Epithelial cell of esophagus (primary cell): Measurements from ENCODE around the gene NEDD1.

ENCODE experiments used
- DNase-seq: peaks from one replicate; pipeline ENCODE4 v3.0.0; 2010; ENCODE audit warnings: low read depth
- H3K4me3 ChIP-seq: 2 replicates; pipeline ENCODE4 v1.5.1; 2011; ENCODE audit warnings: mild to moderate bottlenecking, low read length, control low read depth
- TF ChIP-seq, protein P1 (sequence below): IDR thresholded peaks from 2 replicates; pipeline ENCODE4 v1.5.1; 2011; ENCODE audit warnings: low read depth, mild to moderate bottlenecking, low read length, control low read depth, inconsistent platforms; ENCODE audit not compliant: insufficient read depth; ENCODE audit errors: missing control alignments

NEDD1 gene

DNA sequence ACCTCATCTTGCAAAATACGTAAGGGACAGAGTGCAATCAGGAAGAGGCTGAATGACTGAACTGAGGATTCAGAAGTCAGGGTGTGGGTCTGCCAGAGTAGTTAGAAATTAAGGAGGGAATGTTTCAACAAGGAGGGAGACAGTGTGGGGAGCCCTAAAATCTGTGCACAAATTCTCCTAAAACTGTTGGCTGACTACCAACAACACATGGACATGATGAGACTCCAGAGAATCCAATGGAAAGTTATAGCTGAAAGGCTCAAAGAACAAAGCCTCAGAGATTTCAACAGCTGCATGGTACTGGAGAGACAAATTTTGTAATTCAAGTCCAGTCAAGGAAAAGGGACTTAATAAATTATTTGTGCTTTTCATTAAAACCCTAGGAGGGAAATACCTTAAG, 36.1 kb upstream of the NEDD1 start:
- no peak for DNase-seq
- TF ChIP-seq, protein P1, sequence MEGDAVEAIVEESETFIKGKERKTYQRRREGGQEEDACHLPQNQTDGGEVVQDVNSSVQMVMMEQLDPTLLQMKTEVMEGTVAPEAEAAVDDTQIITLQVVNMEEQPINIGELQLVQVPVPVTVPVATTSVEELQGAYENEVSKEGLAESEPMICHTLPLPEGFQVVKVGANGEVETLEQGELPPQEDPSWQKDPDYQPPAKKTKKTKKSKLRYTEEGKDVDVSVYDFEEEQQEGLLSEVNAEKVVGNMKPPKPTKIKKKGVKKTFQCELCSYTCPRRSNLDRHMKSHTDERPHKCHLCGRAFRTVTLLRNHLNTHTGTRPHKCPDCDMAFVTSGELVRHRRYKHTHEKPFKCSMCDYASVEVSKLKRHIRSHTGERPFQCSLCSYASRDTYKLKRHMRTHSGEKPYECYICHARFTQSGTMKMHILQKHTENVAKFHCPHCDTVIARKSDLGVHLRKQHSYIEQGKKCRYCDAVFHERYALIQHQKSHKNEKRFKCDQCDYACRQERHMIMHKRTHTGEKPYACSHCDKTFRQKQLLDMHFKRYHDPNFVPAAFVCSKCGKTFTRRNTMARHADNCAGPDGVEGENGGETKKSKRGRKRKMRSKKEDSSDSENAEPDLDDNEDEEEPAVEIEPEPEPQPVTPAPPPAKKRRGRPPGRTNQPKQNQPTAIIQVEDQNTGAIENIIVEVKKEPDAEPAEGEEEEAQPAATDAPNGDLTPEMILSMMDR, result no peak
- H3K4me3 ChIP-seq, result no peak overlapping the region

DNA sequence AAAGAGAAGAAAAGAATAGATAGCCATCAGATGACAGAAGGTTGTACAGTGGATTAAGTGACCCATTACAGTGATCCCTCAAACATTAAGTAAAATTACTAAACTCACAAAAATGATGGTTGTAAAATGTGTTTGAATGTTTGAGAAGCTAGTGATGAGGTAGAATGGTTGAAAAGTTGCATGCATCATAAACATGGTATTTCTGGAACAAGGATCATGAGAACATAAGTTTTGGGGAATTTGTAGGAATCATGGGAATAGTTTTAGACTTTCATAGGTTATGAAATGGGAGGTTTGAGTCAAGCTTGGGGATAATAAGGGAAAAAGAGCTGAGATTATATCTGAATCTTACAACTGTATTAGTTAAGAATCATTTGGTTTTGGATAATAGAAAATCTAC, 34.1 kb upstream of the NEDD1 start:
- TF ChIP-seq, protein P1, result no peak
- no peak for DNase-seq
- H3K4me3 ChIP-seq, result no peak overlapping the region

DNA sequence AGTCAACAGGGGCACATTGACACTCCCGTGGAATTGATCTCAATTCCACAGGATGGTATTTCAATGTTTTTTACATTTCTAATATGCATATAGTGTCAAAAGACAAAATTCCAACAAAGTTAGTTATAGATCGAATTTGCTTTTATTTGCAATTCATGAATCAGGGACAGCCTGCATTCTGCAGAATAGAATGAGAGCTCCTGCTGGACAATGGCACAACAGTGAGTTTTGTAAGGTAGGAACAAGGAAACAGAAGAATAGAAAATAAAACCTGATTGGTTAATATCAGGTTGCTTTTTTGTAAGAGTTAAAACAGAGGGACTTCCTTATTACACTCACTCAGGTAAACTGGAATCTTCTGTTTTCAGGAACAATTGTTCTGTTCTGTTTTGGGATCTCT, 32.8 kb upstream of the NEDD1 start:
- no peak overlapping the region for H3K4me3 ChIP-seq
- TF ChIP-seq, protein P1, result no peak
- no peak for DNase-seq

DNA sequence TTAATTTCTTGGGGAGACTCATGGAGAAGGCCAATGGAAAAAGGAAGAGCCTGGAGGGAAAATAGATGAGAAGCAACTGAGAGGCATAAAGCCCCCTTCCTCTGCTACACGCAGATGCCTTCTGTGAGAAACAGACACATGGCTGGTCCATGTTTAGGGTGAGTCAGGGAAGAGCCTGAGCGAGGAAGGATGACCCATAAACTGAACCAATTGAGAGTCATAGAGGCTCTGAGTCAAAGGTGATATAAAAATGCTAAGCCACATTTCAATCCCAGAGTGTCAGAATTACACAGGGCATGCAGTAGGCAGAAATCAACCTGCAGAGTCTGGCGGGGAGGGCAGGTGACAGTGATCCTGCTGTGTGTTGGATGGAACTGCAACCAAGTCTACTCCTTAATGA, 30.1 kb upstream of the NEDD1 start:
- DNase-seq, result peak; percentile 47
- TF ChIP-seq, protein P1, result no peak

DNA sequence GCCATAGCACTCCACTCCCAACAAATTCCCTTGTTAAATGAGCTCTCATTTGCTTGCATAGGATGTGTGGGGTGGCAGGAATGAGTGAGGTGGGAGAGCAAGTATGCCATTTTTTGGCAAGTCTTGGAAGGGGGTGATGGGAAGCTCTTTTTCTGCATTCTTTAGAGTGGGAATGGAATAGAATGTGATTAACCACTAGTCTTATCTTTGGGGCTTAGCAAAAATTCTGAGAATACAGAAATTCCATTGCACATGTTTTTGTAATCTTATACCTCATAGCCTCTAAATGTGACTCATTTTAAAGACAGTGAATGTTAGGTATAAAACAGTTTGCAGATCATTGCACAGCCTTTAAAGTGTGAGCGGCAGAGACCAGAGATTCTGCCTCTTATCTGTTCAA, 28.4 kb upstream of the NEDD1 start:
- H3K4me3 ChIP-seq, result no peak overlapping the region
- no peak for DNase-seq
- TF ChIP-seq, protein P1, result no peak

More for the DNA sequence above, 30.1 kb upstream of the NEDD1 start:
- no peak overlapping the region for H3K4me3 ChIP-seq

DNA sequence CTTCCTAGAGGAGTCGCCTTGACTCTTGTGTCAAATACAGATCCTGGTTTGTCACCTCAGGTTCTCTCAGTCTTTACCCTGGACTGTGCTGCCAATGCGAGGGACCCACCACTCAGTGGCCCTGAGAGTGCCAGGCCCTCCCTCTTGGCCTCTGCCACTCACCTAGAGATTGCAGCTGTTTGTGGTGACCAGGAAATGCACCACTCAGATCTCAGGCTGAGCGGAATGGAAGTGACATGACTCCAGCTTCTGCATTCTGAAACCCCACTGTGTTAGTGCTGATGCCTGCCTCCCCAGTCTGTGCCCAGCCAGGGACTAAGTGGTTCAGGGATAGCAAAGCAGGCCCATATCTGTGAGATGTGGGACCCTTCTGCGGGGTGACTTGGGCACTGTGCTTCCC, 27.8 kb upstream of the NEDD1 start:
- DNase-seq, result no peak
- TF ChIP-seq, protein P1, result no peak
- no peak overlapping the region for H3K4me3 ChIP-seq

DNA sequence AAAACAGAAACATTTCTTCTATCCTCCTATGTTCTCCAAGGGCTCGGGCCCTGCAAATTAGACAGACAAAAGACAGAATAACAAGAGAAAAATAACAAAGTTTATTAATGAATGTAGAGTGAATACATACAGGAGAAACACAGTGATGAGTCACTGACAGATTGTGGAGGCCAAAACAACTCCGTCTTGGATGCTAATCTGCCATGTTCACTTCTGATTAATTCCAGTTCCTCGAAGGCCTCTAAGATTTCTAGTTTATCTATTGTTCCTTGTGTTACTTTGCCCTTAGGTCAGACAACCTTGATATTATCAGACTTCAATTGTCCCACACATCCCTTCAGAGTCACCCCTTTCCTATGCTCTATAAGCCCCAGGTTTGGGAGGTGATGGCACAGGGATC, 26.8 kb upstream of the NEDD1 start:
- TF ChIP-seq, protein P1, result no peak
- H3K4me3 ChIP-seq, result no peak overlapping the region

More for the DNA sequence above, 26.8 kb upstream of the NEDD1 start:
- DNase-seq, result no peak
